ENCODE data around the gene ANKRD55.
"Not testable (repeated sequence)": the region's sequence is repeated elsewhere in the genome, so short reads cannot be mapped to it uniquely, and the experiment has no call there.

Gene ANKRD55

DNA sequence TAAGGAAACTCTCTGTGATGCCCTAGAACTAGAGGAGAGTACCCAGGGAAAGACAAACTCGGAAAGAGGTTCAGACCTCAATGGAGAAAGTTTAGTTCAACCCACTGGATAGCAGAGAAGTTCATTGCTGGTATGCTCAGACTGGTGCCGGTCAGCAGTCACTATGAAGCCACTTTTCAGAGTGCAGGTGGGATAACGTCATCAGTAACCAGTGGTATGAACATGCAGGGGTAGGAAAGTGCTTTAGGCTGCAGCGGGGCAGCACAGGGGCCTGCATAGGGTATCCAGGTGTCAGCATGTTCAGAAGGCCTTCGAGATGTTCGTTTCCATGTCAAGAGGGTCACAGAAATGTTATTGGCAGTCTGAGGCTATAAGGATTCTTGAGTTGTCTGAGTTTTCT lies 20.8 kb upstream of the ANKRD55 start:
- DNase-seq (ENCODE audit: low read depth, low spot score): no peak

DNA sequence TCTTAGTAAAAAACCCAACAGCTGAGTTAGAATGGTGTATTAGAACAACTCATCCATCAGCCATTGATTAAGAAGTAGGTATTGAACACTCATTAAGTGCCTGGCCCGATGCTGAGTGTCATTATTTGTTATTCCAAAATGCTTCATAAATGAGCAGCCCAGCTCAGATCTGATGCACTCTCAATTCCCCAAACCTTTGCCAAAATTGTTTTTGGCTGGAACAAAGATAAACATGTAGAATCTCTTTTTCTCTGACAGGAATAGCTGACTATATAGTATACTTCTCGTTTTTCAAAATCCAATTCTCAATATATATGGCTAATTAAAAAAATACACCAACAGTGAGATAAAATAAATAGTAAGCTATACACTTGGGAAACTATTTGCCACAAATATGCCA lies 20.0 kb upstream of the ANKRD55 start:
- no peak for DNase-seq (ENCODE audit: low read depth, low spot score)

- no peak for DNase-seq (ENCODE audit: low read depth, low spot score)
These were observed 18.9 kb upstream of the ANKRD55 start for GRCh38 chr5:56251918-56252553.

DNA sequence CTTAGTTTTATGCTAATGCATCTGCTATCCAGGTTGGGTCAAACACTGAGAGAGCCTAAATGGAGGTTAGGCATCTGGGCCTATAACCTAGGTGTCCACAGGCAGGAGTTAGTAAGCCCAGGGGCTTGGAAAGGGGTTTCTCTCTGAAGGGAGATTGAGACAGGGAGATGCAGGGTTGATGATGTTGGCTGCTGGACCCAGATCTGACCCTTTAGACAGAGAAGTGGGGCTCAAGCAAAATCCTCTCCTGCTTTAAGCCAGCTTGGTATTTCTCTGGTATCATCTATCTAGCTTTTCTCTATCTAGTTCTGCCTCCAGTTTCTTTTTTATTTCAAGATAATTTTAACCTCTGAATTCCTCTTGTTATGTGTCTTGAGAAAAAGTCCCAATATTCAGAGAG lies 18.3 kb upstream of the ANKRD55 start:
- DNase-seq (ENCODE audit: low read depth, low spot score): no peak

GRCh38 chr5:56250011-56250410 lies 16.9 kb upstream of the ANKRD55 start:
- no peak for DNase-seq (ENCODE audit: low read depth, low spot score)

DNA sequence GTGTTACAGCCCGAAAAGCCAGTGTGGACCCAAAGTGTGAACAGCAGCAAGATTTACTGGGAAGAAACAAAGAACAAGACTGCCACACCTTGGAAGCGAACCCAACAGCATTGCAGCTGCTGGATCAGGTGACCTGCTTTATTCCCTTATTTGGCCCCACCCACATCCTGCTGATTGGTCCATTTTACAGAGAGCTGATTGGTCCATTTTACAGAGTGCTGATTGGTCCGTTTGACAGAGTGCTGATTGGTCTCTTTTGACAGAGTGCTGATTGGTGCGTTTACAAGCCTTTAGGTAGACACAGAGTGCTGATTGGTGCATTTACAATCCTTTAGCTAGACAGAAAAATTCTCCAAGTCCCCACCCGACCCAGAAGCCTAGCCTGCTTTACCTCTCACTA lies 16.0 kb upstream of the ANKRD55 start:
- DNase-seq (ENCODE audit: low read depth, low spot score): not testable (repeated sequence)

DNA sequence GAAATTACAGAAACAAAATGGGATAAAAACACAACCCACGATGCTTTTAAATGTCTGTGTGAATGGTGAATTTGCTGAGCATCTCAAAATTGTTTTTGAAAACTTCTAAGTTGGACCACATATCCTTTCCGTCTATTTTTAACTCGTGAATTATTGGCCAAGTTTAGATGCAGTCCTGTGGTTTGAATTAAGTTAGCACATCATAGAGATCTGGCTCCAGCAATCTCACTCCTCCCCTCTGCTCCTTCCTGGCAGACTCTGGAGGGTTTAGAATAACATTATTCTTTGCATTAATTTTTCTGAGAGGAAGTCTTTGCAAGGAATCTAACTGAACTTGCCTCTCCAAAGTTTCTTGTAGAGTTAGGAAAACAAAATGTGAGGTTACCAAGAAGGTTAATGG lies 14.5 kb upstream of the ANKRD55 start:
- DNase-seq (ENCODE audit: low read depth, low spot score): peak; percentile 55

DNA sequence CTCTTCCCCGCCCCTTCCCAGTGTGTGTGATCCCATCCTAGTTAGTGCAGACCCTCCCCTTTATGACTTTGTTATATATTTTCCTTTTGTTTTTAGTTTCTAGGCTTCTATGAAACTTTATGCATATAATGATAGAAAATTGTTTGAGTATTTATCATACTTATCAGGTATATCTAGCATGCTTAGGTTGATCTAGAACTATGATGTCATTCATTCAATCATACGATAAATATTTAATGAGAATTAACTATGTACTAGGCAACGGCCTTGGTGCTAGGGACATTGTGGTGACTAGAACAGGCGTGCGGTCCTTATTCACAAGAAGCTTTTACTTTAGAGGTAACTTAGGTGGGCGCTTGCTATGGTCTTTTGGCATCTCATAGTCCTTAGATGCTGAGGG lies 13.6 kb upstream of the ANKRD55 start:
- DNase-seq (ENCODE audit: low read depth, low spot score): no peak

GRCh38 chr5:56245481-56245880 lies 12.4 kb upstream of the ANKRD55 start:
- no peak for DNase-seq (ENCODE audit: low read depth, low spot score)

DNA sequence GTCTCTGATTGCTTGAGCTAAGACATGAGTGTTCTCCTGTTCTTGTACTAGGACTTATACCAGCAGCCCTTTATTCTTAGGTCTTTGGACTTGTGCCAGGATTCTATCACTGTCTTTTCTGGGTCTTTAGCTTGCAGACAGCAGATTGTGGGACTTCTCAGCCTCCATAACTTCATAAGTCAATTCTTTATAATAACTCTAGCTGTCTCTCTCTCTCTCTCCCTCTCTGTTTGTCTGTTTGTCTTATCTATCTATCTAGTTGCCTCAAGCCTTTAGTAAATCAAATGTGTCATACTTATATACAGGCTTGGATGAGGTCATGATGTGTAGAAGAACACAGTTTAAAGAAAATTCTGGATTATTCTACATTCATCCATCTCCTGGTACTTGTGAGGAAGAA lies 11.5 kb upstream of the ANKRD55 start:
- no peak for DNase-seq (ENCODE audit: low read depth, low spot score)

DNA sequence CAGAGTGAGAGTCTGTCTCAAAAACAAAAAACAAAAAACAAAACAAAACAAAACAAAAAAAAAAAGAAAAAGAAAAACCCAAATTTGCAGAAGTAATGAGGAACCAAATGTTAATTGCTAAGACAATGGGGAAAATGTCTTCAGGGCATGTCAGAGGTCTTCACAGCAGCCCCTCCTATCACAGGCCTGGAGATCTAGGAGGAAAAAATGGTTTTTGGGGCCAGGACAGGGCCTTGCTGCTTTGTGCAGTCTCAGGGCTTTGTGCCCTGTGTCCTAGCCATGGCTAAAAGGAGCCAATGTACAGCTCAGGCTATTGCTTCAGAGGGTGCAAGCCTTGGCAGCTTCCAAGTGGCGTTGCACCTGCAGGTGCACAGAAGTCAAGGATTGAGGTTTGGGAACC lies 9.1 kb upstream of the ANKRD55 start:
- not testable (repeated sequence) for DNase-seq (ENCODE audit: low read depth, low spot score)

DNA sequence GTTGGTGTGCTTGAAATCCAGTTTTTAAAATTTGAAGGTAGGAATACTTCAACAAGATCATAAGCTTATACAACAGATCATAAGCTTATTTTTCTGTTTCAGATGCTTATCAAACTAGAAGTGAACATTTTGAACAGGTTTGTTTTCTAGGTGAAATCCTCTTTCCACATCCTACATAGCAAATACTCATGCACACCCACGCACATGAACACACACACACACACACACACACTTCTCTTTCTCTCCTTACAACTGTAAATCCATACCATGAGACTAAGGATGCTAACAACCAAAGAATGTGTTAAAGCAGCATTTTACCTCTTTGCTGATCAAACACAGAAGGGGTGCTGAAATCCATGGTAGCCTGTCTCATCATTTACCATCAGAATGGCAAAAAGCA lies 592 bp downstream of the ANKRD55 start:
- no peak for DNase-seq (ENCODE audit: low read depth, low spot score)

DNA sequence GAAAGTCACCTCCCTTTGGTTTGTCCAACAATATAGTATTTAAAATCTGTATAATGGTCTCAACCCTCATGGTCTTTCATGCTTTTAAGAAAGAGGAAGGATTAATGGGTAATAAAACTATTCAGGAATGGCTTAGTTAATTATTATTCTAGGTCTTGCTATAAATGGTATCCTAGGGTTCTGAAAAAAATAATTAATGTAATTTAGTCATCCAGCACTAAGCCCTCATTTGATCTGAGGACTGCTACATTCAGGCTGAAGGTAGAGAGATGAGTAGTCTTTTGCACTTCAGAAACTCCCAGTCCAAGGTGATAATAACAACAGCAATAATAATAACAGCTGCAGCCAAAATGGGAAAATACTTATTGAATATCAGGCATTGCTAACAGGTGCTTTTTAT lies 2.6 kb downstream of the ANKRD55 start:
- DNase-seq (ENCODE audit: low read depth, low spot score): no peak

- DNase-seq (ENCODE audit: low read depth, low spot score): no peak
These were observed 4.0 kb downstream of the ANKRD55 start for GRCh38 chr5:56229111-56229510.

GRCh38 chr5:56228631-56229030 lies 4.5 kb downstream of the ANKRD55 start:
- no peak for DNase-seq (ENCODE audit: low read depth, low spot score)

- DNase-seq (ENCODE audit: low read depth, low spot score): no peak
These were observed 5.4 kb downstream of the ANKRD55 start for GRCh38 chr5:56227691-56228090.

- not testable (repeated sequence) for DNase-seq (ENCODE audit: low read depth, low spot score)
These were observed 9.8 kb downstream of the ANKRD55 start for GRCh38 chr5:56223298-56223697.

DNA sequence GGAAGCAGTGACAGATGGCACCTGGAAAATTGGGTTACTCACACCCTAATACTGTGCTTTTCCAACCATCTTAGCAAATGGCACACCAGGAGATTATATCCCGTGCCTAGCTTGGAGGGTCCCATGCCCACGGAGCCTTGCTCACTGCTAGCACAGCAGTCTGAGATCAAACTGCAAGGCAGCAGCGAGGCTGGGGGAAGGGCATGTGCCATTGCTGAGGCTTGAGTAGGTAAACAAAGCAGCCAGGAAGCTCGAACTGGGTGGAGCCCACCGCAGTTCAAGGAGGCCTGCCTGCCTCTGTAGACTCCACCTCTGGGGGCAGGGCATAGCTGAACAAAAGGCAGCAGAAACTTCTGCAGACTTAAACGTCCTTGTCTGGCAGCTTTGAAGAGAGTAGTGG lies 11.5 kb downstream of the ANKRD55 start:
- DNase-seq (ENCODE audit: low read depth, low spot score): not testable (repeated sequence)

DNA sequence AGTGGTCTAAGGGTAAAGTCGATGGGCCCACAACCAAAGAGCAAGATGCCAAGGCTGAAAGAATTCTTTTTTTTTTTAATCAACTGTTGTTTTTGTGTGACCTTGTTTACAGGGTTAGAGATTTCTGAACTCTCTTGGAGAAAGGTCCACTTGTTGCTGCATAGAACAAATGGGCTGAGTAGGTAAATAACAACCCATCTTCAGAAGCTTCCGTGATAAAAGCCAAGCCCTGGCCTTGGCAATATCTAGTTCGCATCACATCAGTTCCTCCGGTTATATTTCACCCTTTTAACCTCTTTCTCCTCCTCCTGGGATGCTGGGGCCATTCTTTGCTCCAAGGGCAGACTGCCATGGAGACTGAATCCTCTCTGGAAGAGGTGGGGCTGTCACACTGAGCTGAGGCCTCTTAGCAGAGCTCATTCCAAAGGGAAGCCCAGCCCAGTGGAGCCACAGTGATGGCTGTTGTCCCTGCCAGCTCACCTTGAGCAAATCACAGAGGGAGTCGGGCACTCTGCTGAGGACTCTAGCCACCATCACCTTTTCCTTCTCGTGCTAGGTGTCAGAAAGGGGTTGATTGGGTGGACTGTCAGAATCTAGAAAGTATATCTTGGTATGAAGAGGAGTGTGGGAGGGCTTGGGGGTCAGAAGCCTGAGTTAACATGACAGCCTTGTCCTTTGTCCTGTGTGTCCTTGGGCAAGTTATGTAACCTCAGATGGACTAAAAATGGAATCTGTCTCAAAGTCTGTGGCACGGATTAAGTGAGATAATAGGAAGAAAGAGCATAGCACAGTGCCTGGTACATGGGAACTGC lies 17.9 kb downstream of the ANKRD55 start:
- DNase-seq (ENCODE audit: low read depth, low spot score): no peak

DNA sequence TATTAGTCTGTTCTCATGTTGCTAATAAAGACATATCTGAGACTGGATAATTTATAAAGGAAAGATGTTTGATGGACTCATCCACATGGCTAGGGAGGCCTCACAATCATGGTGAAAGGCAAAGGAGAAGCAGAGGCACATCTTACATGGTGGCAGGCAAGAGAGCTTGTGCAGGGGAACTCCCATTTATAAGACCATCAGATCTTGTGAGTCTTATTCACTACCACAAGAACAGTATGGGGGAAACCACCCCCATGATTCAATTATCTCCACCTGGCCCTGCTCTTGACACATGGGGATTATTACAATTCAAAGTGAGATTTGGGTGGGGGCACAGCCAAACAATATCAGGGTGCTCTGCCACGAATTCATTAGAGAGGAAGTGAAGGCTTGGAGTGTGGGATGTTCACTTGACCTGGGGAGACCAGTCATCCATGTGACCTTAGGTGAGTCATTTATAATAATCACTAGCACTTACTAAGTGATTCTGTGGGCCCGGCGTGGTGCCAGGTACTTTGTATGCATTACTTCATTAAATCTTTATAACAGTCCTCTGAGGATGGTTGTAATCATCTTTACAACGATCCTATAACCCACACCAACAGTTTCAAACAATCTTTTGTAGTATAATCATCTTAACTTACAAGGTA lies 19.1 kb downstream of the ANKRD55 start:
- DNase-seq (ENCODE audit: low read depth, low spot score): not testable (repeated sequence)

- DNase-seq (ENCODE audit: low read depth, low spot score): no peak
These were observed 20.8 kb downstream of the ANKRD55 start for GRCh38 chr5:56212130-56212879.

DNA sequence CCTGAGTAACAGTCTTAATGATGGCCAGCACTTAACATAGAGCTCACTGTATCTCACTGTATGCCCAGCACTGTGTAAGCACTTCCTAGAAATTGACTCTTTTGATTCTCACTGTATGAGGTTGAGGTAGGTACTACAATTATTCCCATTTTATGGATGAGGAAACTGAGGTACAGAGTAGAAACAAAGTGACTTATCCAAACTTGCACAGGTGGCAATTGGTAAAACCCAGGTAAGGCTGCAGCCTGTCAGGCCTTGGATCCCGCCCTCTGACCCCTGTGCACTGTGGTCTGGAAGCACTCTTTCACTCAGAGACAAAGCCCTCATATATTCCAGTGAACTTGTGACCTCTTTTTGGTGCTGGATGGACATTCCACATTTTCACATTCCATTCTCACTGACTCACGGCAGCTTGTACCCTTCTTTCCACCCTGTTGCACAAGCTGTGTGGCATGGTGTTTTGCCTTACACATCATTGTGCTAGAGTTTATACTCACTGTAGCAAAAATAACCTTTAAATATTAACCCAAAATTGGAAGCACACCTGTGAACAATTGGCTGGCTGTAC lies 21.7 kb downstream of the ANKRD55 start:
- DNase-seq (ENCODE audit: low read depth, low spot score): peak; percentile 94

Data from astrocyte of the hippocampus (primary cell).